GM21786 (cell line): ENCODE measurements around the gene GLIS1.

ENCODE experiments used
- ATAC-seq: cut with Tn5 transposase; IDR thresholded peaks from one replicate; pipeline ENCODE4 v1.9.1; 2021; ENCODE audit not compliant: unreplicated experiment

Gene GLIS1

GRCh38 chr1:53737648-53738204, 1.2 kb downstream of the GLIS1 start:
- ATAC-seq, result no peak

- ATAC-seq, result no peak
Measured at GRCh38 chr1:53736290-53736689, 2.7 kb downstream of the GLIS1 start.

DNA sequence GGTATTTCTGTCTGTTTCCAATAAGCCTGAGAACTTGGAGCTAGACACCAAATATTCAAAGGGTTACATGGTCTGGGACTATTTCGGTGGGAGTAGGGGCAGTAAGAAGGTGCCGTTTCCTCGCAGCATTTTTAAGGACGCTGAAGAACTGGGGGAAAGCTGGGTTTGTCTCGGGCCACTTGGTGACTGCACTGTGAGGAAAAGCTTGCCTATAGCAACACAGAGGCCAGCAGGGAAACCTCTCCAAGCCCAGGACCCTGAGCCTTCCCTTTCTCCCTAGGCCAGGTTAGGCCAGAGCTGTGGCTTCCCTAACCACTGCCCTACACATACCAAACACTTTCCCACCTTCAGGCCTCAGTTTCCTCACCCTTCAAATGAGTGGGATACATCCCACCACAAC, 3.3 kb downstream of the GLIS1 start:
- no peak for ATAC-seq

DNA sequence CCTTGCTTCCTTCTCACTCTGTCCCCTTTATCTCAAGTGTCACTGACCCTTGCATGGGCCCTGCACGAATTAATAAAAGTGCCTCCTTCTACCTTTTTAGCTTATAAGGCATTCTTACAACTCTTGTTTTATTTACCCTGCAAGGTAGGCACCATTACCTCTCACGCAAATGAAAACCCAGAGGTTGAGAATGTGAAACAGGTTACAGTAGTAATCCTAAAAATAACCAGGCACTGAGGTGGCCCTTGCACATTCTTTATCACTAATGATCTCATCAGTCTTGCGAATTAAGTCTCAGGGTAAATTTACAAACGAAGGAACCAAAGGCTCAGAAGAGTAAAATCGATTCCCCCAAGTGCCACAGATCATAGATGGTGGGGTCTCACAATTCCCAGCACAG, 3.7 kb downstream of the GLIS1 start:
- ATAC-seq, result no peak

- ATAC-seq, result no peak
Measured at GRCh38 chr1:53734650-53735211, 4.2 kb downstream of the GLIS1 start.

GRCh38 chr1:53733975-53734649, 4.9 kb downstream of the GLIS1 start:
- no peak for ATAC-seq

GRCh38 chr1:53733447-53733931, 5.5 kb downstream of the GLIS1 start:
- ATAC-seq, result no peak

DNA sequence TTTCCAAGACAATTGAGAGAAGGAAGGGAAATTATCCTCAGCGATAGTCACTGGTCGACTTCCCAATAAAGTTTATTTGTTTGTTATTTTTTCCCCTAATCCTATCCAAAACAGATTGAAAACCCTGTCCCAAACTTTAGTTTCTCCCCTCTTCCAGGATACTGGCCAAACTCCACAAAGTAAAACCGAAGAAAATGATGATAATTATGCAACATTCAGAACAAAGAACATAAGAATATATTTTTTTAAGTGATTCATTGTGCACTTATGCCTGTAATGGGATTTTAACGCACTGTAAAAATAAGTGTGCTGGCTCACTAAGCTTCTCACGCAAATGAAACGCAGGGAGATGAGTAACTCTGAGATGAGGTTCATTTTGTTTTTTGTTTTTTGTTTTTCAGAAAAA, 6.0 kb downstream of the GLIS1 start:
- no peak for ATAC-seq

GRCh38 chr1:53732409-53732808, 6.6 kb downstream of the GLIS1 start:
- no peak for ATAC-seq

GRCh38 chr1:53731779-53732305, 7.1 kb downstream of the GLIS1 start:
- ATAC-seq, result no peak

DNA sequence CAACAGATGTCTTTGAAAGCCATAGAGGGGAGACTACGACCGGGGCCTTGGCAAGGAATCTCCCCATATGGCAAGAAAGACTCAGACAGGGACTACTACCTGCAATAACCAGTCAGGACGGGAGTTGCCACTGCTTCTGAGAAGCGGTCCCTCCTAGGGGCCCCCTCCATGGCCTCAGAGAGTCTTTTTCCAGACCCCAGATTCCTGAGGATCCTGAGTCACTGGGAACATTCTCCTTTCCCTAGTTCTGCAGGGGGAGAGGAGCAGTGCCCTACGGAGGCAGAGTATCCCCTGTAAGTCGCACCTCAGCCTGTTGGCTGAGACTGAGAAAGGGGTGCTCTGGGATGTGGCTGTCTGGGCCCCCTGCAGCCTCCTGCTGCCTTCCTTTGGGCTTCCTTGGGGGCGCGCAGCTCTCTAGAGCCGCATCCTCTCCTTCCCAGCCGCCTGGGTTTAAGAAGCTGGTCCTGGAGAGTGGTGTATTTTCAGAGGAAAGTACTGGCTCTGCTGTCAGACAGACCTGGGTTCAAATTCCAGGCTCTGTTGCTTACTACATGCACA, 7.8 kb downstream of the GLIS1 start:
- ATAC-seq, result no peak

- no peak for ATAC-seq
Measured at GRCh38 chr1:53730224-53730865, 8.6 kb downstream of the GLIS1 start.

GRCh38 chr1:53729456-53730223, 9.3 kb downstream of the GLIS1 start:
- no peak for ATAC-seq

DNA sequence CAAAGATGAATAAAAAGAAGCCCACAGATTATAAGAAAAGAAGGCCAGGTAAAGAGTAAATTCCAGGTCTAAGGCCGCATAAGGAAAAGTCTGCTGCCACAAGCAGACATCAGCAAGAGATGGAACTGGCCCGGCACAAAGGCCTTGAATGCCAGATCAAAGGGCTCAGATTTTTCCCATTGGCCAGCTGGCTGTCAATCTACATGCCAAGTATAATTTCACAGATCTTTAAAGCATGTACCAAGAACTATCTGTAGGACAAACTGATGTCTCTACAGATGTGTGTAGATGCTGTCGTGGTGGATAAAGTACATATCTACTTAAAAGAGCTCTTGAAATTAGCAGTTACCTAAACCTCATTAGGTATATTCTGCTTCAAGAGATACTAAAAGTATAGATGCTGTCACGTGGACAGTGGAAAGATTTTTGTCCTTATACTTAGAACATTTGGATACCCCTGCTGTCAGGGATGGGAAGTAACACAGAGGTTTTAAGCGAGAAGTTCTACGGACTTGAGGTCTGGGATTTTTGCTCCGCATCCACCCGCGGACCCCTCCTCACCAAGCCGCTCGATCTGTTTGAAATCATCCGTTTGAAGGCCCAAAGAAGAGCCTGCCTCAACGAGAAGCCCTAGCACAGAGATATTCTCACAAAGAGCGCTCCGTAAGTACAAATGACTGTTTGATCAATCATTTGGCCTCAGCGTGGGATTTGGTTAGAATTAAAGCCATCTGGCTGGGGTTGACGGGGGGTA, 10.1 kb downstream of the GLIS1 start:
- no peak for ATAC-seq

- no peak for ATAC-seq
Measured at GRCh38 chr1:53728196-53728595, 10.8 kb downstream of the GLIS1 start.

DNA sequence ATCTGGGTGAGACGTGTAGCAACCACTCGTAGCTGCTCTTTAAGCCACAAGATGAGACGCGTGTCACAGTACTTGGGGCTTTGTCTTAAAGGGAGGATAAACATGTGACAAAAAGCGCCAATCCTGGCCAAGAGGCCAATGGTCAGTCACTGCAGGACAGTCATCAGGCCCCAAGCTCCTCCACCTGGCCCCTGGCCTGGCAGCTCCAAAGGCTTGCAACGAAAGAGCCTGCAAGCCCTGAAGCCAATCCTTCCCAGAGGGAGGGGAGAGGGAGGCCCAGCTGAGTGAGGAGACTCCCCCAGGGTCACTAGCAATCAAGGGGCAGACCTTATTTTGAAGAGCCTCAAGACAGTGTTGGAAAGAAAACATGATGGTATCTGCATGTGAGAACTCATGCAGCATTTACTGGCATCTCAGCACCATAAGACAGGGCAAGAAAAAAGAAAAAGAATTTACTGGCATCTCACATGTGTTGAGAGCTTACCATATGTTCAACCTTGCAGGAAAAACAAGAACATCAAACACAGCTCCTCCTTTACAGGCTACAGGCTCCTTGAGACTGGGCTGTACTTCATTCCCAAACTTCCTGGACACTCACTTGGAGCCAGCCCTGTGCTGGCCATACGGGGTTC, 11.4 kb downstream of the GLIS1 start:
- ATAC-seq, result no peak

DNA sequence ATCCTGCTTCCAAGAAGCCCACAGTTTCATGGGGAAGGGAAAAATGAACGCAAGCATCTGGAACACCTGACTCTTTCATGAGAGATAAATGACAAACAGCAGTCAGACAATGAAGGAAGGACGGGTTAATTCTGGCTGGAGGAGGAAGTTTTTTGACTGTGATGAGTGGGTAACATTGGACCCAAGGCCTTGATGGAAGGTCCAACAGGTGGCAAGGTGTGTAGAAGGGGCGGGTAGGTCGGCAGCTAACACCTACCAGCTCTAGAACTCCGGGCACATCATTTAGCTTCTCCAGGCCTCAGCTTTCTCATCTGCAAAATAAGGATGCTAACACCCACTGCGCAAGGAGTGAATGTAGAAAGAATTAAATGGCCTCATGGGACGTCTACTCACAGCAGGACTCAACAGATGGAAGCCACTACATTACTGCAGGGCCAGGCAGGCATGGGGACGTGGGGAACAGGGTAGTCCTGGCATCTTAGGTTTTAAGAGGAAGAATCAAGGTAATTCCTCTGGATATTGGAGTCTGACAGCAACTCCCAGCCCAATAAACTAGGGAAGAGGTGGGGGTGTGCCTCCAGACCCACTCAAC, 12.9 kb downstream of the GLIS1 start:
- ATAC-seq, result no peak

GRCh38 chr1:53725238-53725689, 13.7 kb downstream of the GLIS1 start:
- ATAC-seq, result no peak

DNA sequence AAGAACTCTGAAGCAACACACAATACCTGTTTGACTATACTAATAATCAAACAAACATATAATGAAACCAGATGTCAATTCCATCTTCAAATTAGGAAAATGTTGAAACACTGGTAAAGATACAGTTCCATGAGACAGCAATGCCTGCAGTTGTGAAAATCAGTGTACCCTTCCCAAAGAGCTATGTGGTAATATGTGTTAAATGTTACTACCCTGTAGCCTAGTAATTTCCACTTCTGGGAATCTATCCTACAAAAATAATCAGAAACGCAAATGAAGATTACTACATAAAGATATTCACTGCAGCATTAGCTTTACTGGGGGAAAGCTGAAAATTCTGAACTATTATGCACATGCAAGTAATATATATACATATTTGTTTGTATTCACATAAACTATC, 16.9 kb downstream of the GLIS1 start:
- no peak for ATAC-seq
